ENCODE results near the gene BAZ2B.

- TF ChIP-seq CTCF (IDR thresholded peaks at IDR 0.05; ENCODE audit: insufficient read depth, low read depth, low read length) (no peak), EZH2 (IDR thresholded peaks at IDR 0.05; ENCODE audit: insufficient read depth, low read length) (no peak)
Measured at GRCh38 chr2:159557437-159558034, 58.8 kb downstream of the BAZ2B start.

Data from astrocyte (in vitro differentiated cells and primary cell).